Measurements from ENCODE around the gene MMP10. TPM values are rescaled to one million over a fixed set of nuclear protein-coding genes. Genes with fewer than 3 reads are reported as not detected.
"Not testable (repeated sequence)": the region's sequence is repeated elsewhere in the genome, so short reads cannot be mapped to it uniquely, and the experiment has no call there.

MMP10 gene
- polyA plus RNA-seq, 1 donor = not detected

DNA sequence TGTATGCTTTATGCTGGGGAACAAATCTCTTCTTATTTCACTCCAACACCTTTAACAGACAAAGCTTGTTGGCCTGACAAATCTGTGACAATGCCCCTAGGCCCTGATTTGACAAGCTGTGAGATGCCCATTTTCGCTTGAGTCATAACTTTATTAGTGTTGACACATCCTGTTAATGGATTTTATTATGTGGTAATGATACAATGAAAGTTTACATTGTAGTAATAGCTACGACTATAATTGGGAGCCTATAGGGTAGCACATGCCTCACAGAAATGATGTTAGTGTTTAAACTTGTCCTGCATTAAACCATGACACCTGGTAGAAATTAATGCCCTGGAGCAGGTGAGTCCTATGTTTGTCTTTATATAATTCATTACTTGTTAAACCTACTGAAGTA lies 3.3 kb upstream of the MMP10 start:
- no peak for DNase-seq

DNA sequence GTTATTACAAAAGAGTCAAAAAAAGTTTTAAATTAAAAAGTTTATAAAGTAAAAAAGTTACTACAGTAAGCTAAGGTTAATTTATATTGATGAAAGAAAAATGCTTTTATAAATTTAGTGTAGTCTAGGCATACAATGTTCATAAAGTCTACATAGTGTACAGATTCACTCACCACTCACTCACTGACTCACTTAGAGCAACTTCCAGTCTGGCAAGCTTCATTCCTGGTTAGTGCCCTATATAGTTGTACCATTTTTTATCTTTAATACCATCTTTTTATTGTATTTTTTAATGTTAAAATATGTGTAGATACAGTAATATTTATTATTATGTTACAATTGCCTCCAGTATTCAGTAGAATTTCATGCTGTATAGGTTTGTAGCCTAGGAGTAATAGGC lies 2.6 kb upstream of the MMP10 start:
- DNase-seq = no peak

DNA sequence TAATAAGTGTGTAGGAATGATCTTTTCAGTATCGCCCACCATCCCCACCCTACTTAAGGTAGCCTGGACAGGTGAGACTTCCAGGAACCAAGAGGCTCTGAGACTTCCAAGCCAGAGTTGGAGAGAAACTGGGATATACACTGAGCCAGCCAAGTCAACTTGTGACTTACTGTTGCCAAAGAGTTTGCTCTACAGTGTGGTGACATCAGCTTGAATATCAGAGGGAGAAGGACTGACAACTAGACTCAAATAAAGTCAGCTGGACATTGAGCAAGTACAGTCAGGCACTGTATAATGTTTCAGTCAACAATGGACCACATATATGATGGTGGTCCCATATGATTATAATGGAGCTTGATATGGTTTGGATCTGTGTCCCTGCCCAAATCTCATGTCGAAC lies 1.2 kb upstream of the MMP10 start:
- no peak for DNase-seq

DNA sequence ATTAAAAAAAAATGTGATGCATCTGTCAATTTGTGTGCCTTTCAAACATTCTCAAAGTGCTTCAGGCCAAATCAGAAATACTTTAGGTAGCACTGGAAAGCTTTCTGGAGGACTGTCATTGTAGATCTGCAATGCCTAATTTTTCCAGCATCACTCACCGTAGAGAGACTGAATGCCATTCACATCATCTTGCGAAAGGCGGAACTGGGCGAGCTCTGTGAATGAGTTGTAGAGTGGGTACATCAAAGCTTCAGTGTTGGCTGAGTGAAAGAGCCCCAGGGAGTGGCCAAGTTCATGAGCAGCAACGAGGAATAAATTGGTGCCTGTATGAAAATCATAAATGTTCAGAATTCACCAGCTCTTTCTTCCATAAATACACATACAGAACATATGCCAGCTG lies 4.0 kb downstream of the MMP10 start:
- DNase-seq = no peak

DNA sequence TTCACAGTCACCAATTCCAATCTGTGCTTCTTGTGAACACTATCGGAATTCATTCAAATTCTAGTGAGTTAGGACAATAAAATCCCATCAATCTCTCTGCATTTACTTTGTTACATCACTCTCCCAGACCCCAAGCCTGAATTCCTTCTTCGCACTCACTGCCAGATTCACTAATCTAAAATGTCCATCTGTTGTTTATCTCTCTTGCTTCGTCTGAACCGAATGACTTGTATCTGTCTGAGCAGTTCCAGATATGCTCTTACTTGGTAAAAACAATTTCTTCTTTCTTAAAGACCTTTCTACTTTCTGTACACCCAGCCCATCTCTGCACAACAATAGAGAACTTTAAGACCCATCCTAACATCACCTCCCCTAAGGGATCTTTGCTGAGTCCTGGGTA lies 7.0 kb downstream of the MMP10 start:
- no peak for DNase-seq

DNA sequence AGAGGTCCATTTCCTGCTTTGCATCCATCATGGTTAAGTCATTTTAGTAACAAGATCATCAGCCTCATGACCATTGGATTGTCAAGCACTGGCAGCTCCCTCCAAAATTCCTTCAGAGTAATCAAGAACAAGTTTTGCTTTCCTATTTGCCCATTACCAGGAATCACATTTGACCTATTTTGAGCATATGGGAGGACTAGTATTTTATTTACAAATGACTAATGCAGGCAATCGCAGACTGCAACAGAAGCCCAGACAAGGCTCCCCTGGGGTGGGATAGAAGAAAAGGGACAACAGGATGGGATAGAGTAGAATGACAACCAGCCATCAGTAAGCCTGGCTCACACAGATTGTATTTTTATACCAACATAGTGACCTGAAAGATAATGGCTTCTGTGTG lies 9.1 kb downstream of the MMP10 start:
- DNase-seq = no peak

DNA sequence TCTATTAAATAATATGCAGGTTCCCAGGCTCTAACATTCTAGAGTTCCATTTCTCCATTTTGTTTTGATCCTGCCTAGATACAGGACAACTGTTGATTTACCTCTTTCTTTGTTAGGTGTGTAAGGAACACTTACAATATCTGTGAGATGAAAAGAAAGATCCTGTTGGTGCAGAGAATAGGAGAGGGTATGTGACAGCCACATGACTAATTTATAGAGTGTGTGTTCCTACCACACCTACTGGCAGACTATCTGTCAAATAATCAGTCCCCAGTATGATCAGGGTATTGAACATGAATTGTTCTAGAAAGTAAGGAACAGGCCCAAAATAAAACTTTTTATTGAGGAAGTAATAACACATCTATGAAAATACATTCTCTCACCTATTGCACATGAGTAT lies 10.2 kb downstream of the MMP10 start:
- DNase-seq = no peak

DNA sequence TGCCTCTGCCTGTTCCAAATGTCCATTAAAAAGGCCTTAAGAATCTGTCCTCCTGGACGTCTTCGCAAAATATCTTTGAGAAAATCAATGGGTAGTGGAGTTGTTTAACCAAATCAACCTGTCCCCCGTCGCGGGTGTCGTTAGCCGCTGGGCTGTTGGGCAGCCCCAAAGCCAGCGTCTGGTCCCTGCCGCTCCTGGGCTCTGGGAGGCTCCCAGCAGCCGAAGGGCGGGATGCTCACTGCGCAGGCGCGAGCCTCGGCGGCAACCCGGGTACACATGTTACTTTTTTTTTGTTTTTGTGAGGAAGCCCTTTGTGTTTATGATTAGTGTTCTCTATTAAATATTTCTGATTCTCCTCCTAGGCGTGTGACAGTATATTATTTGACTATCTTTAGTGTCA lies 12.6 kb downstream of the MMP10 start:
- DNase-seq = no peak

DNA sequence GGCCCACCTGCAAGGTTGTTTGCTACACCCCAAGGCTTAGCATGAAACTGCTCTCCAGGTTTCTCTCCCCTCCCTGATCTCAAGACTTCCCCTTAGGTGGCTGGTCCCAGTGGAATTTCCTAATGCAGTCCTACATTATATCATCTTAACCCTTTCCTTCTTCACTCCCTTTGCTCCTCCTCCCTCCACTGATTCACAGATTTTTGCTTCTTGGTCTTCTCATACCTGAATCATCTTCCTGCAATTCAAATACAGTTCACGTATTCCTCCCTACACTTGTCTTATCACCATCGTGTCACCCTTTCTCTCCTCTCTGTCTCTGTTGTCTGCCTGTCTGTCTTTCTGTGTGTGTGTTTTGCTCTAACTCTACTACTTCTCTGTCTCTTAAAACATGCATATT lies 17.0 kb downstream of the MMP10 start:
- no peak for DNase-seq

DNA sequence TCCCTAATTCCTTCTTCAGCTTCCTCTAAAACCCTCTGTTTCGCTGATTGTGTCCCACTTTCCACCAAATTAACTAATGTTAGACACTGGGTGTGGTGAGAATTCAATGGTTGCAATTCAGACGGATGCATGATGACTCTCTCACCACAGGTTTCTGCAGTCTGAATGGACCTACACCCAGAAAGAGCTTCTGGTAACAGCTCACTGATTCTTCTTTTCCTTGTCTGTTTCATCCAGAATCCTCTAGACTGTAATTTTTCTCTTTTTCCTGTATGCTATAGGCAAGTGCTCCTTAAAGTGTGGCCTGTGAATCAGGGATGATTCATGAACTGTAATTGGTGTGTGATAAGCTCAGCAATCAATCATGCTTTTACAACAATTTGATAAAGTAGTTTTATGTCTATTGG lies 18.1 kb downstream of the MMP10 start:
- no peak for DNase-seq

DNA sequence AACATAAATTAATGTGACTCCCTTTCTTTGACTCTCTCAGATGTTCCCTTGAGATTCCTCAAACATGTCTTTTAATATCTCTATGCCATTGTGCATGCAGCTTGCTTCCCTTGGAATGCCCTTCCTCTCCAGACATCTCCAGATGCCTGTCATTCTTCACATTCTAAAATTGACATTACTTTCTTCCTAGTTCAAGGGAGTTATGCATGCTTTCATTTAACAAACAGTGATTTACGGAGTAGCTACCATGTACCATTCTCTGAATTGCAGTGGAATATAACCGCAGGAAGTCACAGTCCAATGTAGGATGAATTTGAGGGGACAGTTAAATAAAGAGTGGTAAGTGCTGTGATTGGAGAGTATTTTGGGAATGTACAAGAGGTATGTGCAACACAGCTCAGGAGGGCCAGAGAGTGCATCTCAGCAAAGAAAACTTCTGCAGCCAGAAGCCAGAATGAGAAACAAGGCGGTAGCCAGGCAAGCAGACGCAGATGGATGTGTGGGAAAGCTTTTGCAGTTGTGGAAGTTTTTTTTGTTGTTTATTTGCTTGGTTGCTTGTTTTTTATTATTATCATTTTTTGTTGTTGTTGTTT lies 18.7 kb downstream of the MMP10 start:
- no peak for DNase-seq

DNA sequence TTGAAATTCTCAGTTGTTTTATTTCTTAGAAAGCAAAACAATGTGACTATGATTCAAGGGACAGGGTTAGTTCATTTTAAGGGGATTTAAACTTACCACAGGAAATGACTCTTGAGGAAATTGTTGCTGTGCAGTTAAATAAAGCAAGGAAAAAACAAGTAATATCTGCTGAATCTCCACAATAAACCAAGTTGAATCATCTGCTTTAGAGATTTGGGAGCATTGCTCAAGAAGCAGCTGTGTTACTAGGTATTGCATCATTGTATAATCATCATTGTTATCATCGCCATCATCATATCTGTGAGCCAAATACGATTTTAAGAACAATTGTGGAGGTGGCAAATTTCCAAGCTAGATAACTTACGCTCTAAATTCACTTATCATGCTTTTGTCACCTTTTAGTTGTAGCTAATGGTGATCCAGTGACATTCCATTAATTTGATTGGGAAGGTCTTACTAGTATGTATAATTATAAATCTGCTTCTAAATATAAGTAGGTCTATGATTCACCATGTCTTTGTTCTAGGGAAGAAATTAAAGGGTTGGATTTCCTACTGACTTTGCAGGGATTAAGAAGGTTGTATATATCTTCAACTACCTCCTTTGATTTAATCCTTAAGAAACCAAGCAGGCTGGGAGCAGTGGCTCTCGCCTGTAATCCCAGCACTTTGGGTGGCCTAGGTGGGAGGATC lies 19.9 kb downstream of the MMP10 start:
- no peak for DNase-seq

DNA sequence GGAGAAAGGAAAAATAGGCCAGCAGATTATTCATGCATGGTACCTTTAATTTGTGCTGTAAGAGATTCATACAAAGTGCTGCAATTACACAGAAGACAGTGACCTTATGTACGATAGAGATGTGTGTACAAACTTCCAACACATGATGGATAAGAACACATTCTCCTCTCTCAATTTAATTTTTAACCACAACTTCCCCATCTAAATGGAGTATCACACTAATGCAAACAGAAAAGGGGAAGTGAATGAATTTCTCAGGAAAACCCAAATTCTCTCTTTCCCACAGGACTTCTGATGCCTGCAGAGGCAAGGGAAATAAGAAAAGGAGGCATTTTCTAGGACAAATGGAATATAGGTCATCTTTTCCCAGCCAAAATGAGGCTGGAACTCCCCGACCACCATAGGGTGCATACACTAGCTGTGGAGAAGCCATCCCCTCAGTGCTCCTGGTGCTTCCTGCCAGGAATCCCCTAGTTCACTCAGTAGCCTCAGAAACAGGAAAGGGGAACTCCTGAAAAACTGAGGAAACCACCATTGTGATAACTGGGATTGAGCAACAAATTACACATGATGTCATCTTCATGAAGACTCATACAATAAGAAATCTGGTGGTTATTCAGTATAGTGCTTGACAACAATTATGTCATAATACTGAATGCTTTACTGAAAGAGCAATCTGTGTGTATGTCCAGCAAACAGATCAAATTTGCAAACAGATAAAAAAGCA lies 22.4 kb downstream of the MMP10 start:
- DNase-seq = no peak

DNA sequence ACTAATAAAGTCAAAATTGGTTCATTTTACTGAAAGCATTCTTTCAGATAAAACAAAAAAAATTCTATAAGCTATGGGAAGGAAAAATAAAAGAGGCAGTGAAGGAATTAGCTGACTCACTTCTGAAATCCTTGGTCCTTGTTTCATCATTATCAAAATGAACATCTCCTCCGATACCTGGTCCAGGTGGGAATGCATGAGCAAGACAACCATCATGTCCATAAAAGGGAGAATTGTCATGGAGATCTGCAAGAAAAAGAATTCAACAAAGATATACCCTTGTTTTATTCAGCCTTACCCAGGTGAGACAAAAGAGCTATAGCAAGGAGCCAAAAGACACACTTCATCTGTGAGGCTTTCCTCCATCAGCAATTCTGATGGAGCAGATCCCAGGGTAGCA lies 27.2 kb downstream of the MMP10 start:
- DNase-seq = no peak

DNA sequence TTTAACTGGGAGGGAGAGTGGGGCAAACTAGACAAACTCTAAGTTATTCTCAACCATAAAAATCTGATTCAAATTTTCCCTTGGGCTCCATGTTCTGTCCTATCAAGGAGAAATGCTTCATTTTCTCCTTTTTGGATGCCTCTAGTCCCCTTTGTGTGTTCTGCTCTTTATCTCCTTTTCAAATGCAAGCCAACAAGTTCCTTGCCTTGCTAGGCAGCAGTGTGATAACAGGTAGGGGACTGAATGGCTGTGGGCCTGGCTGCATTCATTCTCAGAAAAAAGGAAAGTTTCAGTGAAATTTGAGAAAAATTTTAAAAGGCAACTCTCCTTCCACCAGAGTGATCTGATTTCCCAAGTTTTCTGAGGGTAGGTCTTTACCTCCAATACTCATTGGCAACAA lies 28.8 kb downstream of the MMP10 start:
- DNase-seq = no peak

DNA sequence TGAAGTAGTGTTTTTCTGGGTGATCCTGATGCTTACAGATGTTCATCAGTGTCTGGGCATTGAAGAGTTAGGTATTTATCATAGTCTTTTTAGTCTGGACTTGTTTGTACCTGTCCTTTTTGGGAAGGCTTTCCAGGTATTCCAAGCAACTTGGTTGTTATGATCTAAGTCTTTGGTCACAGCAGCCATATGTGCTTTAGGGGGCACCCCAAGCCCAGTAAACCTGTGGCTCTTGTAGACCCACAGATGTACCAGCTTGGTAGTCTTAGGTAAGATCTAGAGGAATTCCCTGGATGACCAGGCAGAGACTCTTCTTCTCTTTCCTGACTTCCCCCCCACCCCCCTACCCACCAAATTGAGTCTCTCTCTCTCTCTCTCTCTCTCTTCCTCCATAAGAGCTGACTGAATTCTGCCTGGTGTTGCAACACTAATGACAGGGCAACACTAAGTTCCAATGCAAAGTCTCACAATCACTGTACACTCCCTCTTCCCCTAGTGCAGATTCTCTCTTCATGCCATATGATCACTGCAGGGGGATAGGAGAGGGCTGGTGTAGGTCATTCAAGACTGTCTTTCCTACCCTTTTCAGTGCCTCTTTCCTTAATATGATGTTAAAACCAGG lies 31.2 kb downstream of the MMP10 start:
- DNase-seq = no peak

DNA sequence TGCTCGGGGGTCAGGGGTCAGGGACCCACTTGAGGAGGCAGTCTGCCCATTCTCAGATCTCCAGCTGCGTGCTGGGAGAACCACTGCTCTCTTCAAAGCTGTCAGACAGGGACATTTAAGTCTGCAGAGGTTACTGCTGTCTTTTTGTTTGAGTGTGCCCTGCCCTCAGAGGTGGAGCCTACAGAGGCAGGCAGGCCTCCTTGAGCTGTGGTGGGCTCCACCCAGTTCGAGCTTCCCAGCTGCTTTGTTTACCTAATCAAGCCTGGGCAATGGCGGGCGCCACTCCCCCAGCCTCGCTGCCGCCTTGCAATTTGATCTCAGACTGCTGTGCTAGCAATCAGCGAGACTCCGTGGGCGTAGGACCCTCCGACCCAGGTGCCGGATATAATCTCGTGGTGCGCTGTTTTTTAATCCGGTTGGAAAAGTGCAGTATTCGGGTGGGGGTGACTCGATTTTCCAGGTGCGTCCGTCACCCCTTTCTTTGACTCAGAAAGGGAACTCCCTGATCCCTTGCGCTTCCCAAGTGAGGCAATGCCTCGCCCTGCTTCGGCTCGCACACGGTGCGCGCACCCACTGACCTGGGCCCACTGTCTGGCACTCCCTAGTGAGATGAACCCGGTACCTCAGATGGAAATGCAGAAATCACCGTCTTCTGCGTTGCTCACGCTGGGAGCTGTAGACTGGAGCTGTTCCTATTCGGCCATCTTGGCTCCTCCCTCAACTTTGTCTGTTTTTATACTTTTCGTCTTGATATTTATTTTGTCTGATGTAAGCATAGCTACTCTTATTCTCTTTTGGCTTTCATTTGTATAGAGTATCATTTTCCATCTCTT lies 33.5 kb downstream of the MMP10 start:
- not testable (repeated sequence) for DNase-seq

DNA sequence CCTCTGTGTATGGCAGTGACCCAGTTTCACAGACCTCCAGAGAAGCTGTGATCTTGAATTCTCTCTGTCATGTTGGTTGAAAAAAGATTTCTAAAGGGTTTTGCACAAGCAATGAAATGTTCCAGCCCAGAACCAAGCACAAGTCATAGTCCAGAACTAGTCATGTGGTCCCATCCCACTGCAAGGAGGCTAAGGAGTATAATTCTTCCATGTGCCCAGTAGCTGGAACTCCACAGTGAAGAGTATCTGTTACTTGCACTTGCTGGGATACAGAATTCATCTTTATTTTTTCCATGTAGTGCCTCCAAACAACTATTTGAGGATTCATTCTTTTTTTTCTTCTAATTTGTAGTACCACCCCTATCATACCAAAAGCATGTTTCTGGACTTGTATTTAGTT lies 45.8 kb downstream of the MMP10 start:
- no peak for DNase-seq

DNA sequence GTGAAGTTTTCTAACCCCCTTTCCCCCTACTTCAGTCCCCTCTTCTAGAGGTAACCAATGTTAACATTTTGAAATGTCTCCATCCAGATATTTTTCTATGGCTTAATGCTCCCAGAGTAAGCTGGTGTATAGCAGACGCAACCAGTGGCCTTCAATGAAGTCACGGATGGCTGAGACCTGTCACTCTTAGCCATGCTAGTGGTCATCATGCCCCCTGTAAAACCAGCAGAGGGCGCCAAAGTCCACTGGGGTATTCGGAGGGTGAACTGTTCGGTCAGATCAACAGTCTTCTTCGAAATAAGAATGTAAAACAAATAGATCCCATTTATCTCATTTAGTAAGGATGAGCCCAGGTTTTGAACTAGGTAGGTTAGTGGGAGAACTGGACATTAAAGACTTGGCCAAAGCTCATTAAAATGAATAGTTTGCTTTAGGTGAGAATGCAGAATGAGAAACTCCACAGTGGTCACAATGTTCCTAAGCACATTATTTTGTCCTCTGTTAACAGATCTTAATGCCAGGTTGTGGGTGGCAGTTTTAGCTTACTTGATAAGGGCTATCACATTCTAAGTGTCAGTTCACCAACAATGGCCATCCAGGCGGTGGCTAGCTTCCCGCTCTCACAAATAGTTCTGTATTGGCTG lies 47.1 kb downstream of the MMP10 start:
- DNase-seq = no peak

DNA sequence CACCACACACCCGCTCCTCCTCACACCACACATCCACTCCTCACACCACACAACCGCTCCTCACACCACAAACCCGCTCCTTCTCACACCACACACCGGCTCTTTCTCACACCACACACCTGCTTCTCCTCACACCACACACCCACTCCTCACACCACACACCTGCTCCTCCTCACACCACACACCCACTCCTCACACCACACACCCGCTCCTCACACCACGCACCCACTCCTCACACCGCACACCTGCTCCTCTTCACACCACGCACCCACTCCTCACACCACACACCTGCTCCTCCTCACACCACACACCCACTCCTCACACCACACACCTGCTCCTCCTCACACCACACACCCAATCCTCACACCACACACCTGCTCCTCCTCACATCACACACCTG lies 49.5 kb downstream of the MMP10 start:
- not testable (repeated sequence) for DNase-seq
